H1 (cell line): ENCODE measurements around the gene ZNF845. TPM values are rescaled to one million over a fixed set of nuclear protein-coding genes. Genes with fewer than 3 reads are reported as not detected.

Experiments used
- PHF8 ChIP-seq: fragments of 200-600 bp; sonication (generic); conservative IDR thresholded peaks from 2 replicates; pipeline ENCODE4 v1.7.1; 2012; ENCODE audit warnings: low read depth, mild to moderate bottlenecking, inconsistent platforms, low read length, moderate library complexity
- SP2 ChIP-seq: IDR thresholded peaks from 2 replicates; pipeline ENCODE4 v1.6.1; 2012; ENCODE audit warnings: mild to moderate bottlenecking, low read length, inconsistent platforms
- polyA plus RNA-seq, 7 experiments: library from polyadenylated mRNA; depleted of rRNA in 3 of 7; stranded (reverse) in 5 of 7; unstranded in 2 of 7; fragments of >200 nt in 5 of 7; fragments of 200-250 nt in 2 of 7; gene quantifications; 1 replicate in 5 of 7; 2 replicates in 1 of 7; 4 replicates in 1 of 7; pipeline versions ENCODE4 v1.2.1 to v1.2.3, GENCODE V29; 2011 to 2013; ENCODE audit warnings: missing spikeins in 2 of 7, mixed read lengths in 2 of 7
- total RNA-seq: library from RNA; stranded (reverse); fragmentation: NEBNext Ultra II Directional; extraction: Animal tissue kit (Norgen Biotek cat#: 25700); gene quantifications from 2 replicates; pipeline ENCODE4 v1.2.1, GENCODE V29; 2021

Gene ZNF845
- total and polyA plus RNA-seq, 2 of the 8 experiments (the other 6 are each of a cell fraction or from before 2014, with no cell fraction given) = 3.6 to 22.5 TPM

DNA sequence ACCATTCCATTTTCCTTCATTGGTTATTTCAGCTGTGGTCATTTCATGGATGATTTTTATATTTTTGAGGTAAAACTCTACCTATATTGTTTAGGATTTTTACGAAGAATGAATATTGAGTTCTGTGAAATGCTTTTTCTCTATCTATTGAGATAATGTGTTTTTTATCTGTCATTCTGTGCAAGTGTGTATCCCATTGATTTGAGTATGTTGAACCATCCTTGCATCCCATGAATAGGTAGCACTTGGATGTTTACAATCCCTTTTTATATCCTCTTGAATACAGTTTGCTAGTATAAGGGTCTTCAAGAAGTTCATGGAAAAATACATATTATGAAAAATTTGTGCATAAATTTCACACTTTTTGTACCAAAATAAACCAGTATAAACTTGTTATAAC is 22.2 kb downstream of the ZNF845 start (continued):
- no peak for TF ChIP-seq PHF8
- TF ChIP-seq SP2 = no peak
